T follicular helper cell (primary cell): Measurements from ENCODE around the gene ACKR2.
"Not testable (repeated sequence)": the region's sequence is repeated elsewhere in the genome, so short reads cannot be mapped to it uniquely, and the experiment has no call there.

Experiments
- DNase-seq: peaks from one replicate; pipeline ENCODE4 v3.0.0-alpha.2; 2020; ENCODE audit warnings: low read depth

ACKR2 gene

GRCh38 chr3:42801048-42801620 lies 8.1 kb upstream of the ACKR2 start:
- DNase-seq, result no peak

DNA sequence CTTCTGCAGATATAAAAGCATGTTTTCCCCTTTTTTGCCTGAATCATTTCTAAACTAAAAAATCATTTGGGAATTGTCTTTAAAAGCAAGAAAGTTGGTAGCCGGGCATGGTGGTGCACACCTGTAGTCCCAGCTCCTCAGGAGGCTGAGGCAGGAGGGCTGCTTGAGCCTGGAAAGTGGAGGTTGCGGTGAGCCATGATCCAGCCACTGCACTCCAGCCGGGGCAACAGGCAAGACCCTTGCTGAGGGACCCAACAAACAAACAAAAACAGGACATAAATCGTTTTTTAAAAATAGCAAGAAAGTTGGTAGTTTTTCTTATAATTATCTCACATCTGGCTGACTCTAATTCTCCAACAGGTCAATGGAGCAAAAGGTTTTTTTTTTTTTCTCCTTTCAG lies 7.5 kb upstream of the ACKR2 start:
- no peak for DNase-seq

- no peak for DNase-seq
Observed at GRCh38 chr3:42802876-42803413, 6.3 kb upstream of the ACKR2 start.

GRCh38 chr3:42803414-42804105 lies 5.7 kb upstream of the ACKR2 start:
- peak; percentile 11 for DNase-seq

DNA sequence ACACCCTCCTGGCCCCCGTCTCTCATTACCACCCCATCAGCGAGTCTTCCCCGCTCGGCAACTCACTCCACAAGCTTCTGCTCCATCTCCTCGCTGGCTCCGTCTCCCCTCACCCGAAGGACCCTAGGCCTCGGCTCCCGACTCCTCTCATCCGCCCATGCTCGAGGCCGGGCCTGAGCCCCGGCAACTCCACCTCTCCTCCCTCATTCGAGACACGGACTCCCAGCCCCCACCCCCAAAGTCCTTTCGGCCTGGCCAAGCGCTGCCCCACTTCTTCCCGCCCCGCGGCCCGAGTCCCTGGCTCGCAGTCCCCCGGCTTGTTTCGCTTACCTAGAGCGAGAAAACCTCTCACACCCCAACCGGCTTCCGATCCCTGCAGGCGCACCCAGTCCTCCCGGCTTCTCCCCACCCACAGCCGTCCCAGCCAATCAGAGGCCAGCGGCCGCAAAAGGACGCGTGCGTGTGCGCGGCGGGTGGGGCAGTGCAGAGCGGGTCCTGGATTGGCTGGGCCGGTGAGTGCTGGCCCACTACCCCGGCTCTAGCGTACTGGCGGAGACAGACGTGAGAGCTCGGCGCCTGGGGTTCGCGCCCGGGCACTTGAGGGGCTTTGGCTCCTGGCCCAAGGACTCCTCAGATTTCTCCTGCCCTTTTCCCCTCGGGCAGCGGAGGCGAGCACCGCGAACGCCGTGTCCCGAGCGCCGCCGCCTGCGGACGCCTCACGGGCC lies 5.0 kb upstream of the ACKR2 start, which contains the start of gene HIGD1A:
HIGD1A (minus strand) TSS at position 385 of the 725 bp plus-strand sequence. CDS start 10,237 bp downstream, outside the sequence.
- peak; percentile 89 for DNase-seq

DNA sequence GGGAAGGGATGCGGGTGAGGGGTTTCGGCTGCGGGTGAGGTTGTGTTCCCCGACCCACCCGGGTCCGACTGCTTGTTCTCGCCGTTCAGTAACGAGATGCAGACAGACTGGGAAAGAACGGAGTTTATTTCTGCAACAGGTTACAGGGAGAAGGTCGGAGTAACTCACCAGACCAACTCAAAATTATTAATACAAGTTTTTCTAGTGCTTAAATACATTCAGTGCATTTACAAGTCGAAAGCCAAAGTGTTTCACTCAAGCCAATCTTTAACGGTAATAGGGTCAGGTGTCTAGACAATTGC lies 4.5 kb upstream of the ACKR2 start:
- no peak for DNase-seq

DNA sequence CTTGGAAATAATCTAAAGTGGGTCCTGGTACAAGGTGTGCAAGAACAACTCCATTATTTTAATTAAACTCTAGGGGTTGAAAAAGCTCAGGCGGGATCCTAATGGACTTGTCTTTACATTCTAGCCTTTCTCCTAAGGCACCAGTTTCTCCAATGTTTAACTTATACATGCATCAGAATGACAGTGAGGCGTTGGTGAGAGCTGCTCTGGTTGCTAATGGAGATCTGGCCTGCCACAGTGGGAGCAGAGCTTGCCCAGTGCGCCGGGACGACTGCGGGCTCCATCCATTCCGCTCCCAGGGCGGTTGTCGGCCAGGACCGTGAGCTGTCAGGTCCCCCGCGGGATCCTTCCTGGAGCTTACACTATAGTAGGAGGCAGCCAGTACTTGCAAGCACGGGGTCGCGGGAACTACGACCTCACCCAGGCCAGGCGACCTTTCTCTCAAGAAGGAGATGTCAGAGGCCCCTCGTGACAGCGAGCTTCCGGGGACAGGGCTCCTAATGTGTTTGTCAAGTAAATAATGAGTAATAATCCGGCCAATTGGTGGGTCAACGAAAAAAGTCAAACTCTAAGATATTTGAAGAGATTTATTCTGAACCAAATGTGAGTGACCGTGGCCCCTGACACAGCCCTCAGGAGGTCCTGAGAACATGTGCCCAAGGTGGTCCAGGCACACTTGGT lies 4.0 kb upstream of the ACKR2 start:
- DNase-seq, result no peak

- DNase-seq, result no peak
Observed at GRCh38 chr3:42807929-42808328, 1.3 kb upstream of the ACKR2 start.

GRCh38 chr3:42810706-42811105 lies 1.5 kb downstream of the ACKR2 start:
- not testable (repeated sequence) for DNase-seq

DNA sequence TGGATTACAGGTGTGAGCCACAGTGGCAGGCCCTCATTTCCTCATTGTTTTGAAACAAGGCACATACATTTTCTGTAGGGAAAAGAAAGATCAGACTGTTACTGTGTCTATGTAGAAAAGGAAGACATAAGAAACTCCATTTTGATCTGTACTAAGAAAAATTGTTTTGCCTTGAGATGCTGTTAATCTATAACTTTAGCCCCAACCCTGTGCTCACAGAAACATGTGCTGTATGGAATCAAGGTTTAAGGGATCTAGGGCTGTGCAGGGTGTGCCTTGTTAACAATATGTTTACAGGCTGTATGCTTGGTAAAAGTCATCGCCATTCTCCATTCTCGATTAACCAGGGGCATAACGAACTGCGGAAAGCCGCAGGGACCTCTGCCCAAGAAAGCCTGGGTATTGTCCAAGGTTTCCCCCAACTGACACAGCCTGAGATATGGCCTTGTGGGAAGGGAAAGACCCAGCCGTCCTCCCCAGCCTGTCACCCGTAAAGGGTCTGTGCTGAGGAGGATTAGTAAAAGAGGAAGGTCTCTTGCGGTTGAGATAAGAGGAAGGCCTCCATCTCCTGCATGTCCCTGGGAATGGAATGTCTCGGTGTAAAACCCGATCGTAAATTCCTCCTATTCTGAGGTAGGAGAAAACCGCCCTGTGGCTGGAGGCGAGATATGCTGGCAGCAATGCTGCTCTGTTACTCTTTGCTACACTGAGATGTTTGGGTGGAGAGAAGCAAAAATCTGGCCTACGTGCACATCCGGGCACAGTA lies 2.1 kb downstream of the ACKR2 start:
- not testable (repeated sequence) for DNase-seq

- DNase-seq, result no peak
Observed at GRCh38 chr3:42814246-42814645, 5.0 kb downstream of the ACKR2 start.

DNA sequence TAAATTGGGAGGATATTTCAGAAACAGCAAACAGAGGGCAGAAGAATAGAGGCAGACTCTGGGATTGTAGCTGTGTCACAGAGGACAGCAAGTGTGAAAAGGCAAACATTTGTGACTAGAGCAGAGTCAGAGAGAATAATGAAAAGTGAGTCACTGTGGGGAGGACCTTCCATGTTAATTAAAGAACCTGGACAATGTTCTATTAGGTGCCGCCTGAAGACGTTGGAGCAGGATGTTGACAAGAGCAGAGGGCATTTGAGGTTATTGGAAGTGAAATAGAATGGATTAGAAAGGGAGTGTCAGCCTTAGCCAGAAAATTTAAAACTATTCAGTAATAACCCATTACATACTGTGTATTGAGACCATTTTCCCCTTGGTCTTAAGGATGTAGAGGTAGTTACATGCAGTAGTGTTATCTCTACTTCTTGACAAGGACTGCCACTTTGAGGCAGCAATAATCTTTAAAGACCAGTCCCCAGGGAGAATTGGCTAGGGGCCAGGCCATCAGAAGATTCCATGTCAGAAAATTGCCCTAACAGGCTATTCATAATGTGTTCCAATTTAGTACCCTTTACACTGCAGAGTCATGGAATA lies 5.8 kb downstream of the ACKR2 start:
- no peak for DNase-seq

GRCh38 chr3:42815826-42816225 lies 6.6 kb downstream of the ACKR2 start:
- DNase-seq, result no peak

GRCh38 chr3:42819351-42819965 lies 10.2 kb downstream of the ACKR2 start:
- DNase-seq, result no peak

GRCh38 chr3:42820746-42821051 lies 11.5 kb downstream of the ACKR2 start:
- DNase-seq, result no peak

DNA sequence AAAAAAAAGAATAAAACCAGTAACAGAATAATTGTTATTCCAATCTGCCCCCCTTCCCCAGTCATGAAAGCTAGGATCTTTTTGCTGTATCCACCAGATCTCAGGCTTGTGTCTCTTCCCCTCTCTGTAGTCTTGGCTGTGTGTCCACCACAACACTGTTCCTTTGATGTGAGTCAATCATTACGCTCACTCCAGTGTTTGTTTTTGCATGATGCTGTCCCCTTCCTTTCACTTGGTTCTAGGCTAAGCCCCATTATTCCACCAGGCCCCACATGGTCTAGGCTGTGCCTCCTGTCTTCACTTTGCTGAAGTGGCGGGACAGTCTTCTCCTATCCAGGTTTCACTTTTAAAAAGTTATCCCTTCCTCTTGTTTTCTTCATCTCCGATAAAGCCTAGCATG lies 13.6 kb downstream of the ACKR2 start:
- no peak for DNase-seq

DNA sequence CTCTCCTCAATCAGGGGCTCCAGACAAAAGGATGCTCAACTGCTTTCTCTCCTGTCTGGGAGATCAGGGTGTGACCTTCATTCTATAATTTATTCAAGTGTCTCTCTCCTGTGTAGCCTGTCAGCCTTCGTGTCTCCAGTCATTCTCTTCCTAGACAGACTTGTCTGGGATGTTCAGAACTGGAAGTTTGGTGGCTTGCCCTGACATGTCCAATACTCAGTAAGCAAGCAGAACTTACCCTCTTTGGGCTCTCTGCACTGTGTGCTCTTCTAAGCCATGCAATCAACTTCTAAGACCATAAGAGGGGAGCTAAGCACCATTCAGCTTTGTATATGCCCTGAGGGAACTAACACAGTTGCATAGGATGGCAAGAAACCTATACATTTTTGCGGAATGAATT lies 14.1 kb downstream of the ACKR2 start:
- no peak for DNase-seq

GRCh38 chr3:42826141-42826540 lies 16.9 kb downstream of the ACKR2 start:
- DNase-seq, result no peak

- no peak for DNase-seq
Observed at GRCh38 chr3:42827023-42827422, 17.8 kb downstream of the ACKR2 start.

DNA sequence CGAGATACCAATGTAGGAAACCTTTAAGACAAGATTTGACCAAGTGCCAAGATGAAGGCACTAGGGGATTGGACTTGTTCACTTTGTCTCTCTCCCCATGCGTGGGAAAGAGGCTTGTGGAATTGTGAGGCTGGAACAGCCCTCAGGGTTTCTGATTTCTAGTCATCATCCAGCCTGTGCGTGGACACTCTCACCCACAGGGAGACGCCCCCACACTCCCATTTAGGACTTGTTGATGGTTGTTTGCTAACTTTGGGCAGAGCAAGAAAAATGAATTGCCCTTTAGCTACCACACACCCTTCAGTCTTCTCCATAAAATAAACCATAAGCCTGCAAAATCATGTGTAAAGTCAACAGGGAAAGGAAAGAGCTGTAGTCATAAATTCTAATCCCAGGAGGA lies 18.4 kb downstream of the ACKR2 start:
- DNase-seq, result no peak

DNA sequence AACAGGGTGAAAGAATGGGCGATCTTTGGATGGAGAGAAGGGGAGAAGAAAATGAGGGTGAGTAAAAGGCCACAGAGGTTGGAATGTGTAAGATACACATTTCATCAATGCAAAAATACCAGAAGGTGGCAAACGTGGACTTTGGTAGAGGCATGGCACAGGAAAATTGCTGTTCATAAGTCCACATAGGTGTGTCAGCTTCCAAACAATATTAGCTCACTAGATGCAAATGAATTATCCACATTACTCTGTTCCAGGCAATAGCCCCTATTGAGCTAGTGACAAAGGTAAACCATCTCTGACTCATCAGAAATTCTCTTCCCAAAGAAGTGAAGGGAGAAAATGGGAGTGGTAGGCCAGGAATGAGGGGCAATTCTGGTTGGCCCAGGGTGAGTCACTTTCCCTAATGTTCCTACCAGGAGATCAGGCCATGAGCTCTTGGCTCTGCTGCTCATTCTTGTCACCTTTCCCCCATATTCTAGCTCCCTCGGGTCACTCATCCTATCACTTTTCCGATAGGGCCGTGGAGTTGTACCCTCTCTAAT lies 19.9 kb downstream of the ACKR2 start:
- DNase-seq, result no peak
